HL-60/S4 treated with phorbol 12-myristate 13-acetate at 8.2 ng/mL for 4 days and 3 days (cell line): ENCODE results near the gene C11orf58.

Experiments
- in situ Hi-C: fragments of 300-500 bp; cut with MboI; formaldehyde crosslinking; loops from 2 replicates; pipeline ENCODE4 v1.15.0; 2022; ENCODE audit warnings: low sequenced_read_pairs

The C11orf58 gene

DNA sequence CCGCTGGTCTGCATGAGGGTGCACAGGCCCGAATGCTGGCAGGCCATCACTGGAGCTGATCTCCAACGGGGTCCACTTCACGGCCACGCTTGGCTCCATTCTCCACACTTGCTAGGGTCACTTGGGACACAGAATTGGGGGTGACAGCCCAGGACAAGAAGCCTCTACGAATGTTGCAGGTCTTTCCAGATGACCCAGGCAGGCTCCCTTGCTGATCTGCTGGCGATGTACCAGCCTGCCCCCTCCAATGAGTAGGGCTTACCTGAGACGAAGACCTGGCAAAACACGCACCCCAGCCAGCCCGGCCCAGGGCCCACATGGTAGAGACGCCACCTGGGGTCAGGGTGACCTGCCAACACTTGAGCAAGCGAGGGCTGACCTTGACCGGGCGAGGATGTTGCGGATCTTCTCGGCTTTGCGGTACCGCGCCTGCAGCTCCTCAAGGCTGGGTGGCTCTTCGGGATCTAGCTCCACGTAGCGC is 44.9 kb downstream of the C11orf58 start:
- in situ Hi-C loops = loop anchor here (25.0 kb wide), 1 partner anchor 279 kb away; no protein-coding TSS in a partner anchor

DNA sequence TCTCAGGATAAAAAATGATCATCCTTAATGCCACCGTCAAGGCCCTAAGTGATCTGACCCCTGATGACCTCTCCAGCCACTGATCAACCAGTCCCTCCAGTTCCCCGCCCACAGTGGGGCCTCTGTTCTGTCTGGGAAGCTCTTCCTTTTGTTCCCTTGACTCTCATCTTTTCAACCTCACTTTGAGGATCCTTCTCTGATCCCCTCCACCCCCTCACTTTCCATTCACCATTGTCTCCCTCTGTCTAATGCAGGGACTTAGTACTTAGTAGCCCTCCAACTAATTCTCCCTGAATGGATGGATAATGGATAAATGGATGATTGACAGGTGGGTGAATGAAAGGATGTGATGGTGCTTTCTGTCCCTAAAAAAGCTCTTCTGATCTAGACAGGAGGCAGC is 45.6 kb downstream of the C11orf58 start:
- in situ Hi-C loops = loop anchor here (25.0 kb wide), 1 partner anchor 278 kb away; no protein-coding TSS in a partner anchor

DNA sequence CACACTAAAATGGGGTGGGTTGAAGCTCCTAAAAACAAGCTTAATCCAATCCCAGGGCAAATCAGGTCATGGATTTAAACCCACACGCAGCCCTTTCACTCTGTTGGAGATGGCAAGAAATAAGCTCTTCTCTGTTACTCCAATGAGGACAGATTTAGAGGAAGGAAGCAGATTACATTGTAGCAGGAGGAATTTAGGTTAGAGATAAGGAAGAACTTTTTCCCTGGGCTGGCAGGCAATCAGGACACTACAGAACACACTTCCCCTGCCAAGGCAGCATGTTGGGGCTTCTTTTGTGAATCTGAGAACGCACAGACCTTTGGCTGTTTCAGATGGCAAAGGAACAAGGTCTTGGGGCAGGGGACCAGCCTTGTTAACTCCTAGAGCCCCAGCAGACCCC is 46.2 kb downstream of the C11orf58 start:
- in situ Hi-C loops = loop anchor here (25.0 kb wide), 1 partner anchor 278 kb away; no protein-coding TSS in a partner anchor

DNA sequence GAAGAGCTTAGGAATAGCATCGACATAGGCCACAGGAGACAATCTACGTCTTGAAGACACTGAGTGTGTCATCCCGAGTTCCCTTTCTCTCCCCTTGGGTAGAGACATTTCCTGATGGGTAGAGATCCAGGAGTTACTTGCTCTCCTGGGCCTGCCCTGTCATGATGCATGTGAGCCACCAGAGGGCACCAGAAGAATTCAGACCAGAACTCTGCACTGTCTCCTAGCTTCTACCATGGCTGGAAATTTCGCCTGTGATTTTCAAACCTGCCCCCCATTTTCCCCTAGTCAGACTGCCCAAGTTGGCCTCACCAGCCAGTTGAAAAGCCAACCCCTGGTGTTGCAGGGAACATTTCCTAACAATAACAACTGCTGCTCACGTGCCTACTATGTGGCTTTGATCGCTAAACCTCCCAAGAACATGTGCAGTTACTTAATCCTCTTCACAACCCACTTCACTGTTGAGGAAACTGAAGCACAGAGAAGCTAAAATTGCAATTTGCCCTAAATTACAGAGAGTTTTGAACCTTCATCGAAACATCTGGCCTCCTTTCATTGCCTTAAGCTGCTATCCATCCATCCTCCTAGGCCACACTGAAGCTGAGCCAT is 47.2 kb downstream of the C11orf58 start:
- in situ Hi-C loops = loop anchor here (25.0 kb wide), 1 partner anchor 277 kb away; no protein-coding TSS in a partner anchor

DNA sequence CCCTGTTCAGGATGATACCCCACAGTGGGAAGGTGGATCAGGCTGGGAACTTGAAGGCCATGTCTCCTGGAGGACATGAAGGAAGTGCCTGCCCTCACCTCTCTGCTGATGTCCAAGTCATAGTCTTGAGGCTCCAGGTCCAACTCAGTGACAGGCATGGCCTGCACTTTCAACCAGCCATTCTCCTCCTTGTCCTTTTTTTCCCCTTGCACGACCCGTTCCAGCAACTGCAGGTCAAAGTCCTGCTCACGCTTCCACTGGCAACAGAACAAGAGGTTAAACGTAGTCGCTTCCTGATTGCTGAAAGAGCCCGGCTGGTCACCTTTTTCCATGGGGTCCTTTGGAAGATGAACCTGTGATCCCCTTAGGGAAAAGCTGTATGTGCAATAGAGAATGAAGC is 47.7 kb downstream of the C11orf58 start:
- in situ Hi-C loops = loop anchor here (25.0 kb wide), 1 partner anchor 276 kb away; no protein-coding TSS in a partner anchor

DNA sequence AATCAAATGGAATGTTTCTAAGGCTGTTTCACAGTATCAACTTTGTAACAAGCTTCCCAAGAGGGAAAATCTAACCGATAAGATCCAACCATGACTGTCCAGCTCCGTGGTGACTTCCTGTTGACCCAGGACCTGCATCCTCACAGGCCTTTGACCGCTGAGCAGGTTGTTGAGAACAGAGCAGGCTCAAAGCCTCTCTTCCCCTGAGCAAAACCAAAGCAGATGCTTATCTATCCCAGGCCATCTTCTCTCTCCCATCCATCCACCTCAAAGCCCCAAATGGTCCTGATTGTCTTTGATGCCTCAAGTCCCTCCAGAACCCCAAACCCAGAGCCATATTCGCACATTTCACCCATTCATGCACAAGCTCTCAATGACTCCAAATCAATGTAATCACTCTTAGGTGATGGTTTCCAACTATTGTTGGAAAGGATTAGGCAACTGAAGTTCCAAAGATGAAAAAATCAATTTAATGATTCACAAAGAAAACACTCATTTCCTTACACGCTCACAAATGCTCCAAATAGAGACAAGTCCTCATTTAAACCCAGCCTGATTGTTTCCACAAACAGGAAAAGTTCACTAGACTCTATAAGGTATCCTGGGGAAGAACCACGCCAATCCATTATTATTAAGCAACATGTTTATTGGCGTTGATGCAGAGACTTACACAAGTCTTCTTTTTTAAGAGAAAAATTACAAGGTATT is 48.7 kb downstream of the C11orf58 start:
- in situ Hi-C loops = loop anchor here (25.0 kb wide), 1 partner anchor 275 kb away; no protein-coding TSS in a partner anchor

DNA sequence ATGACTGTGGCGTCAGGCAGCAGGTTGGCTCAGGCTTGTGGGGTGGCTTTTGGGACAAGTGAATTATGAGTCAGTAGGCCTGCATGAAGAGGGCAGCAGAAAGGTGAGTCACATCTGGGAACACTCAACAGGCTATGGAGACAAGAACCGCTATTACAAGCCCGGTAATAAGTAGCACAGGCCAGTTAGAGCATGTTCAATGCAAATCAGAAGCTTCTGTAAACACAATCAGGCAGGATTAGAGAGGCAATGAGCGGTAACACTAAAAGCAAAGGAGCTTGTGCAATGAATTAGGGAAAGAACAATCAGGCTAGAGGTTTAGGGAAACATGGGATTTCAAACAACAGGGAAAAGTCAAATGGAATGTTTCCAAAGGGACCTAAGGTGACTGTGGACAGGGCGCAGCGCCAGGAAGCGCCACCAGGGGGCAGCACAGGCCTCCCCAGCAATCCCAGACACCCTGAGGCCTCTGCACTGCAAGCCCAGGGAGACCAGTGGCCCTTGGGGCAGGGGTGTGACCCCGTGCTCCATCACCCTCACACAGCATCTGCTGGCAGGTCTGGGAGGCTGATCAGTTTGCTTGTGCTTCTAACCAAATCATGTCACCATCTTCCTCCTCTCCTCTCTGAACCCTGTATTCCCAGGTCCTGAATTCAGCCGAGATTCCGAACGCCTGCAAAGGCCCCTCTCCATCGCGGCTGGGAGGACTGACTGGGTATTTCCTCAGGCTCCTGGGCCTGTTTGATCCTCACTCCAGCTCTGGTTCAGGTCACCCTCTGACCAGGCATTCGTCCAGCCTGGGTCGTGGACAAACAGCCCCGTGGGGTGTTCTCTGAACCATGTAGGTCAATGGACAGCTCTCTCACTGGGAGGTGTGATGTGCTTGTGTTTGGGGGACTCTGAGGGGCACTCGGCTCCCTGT is 50.0 kb downstream of the C11orf58 start:
- in situ Hi-C loops = loop anchor here (25.0 kb wide), 1 partner anchor 274 kb away; no protein-coding TSS in a partner anchor

DNA sequence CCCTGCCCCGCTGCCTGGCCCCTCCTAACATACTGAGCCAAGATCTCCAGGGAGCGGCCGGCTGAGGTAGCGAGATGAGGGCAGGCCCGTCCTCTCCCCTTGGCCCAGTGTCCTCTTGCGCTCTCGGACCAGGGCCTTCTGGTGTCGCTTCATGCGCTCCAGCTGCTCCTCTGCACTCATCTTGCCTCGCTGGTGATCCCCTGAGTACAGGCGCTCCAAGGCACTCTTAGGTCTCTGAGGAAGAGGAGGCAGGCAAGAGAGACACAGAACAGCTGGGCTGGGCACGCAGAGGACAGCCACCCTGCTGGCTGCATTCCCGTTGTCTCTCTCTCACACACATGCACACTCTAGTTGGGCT is 50.6 kb downstream of the C11orf58 start:
- in situ Hi-C loops = loop anchor here (25.0 kb wide), 1 partner anchor 273 kb away; no protein-coding TSS in a partner anchor

DNA sequence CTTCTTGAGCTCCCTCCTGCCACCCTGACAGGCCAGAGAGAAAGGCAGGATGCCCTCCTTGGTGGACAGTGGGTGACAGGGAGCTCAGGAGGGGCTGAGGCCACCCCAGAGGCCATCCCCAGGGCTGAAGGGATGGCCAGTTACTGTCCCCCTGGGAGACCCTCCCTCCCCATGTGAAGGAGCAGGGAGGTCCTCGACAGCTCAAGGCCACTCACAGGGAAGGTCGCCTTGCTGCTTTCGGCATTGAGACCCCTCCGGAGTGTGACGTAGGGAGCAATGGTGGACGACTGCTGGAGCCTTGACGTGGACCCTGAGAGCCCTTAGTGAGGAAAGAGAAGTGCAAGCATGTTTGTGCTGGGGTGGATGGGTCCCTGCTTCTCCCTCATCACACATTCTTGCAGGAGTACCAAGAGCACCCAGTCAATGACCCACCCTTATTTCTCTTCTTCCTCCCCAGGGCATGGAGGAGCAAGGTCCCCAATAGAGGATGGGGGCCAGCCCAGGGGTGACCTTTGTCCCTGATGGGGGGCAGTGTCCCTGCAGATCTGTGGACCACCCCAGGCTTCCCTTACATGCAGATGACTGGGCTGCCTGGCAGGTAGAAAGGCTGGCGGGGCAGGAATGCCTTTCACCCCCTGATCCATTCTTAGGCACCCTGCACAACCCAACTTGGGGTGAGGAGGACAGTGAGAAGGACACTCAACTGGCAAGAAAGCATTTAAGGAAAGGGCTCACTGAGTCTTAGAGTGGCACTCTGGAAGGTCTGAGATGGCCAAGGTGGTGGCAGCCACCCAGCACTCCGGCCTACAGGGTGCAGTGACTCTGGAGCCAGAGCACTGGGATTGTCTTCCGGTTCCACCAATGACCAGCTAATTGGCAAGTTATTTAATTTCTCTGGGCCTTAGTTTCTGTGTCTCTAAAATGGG is 51.4 kb downstream of the C11orf58 start:
- in situ Hi-C loops = loop anchor here (25.0 kb wide), 1 partner anchor 272 kb away; no protein-coding TSS in a partner anchor

DNA sequence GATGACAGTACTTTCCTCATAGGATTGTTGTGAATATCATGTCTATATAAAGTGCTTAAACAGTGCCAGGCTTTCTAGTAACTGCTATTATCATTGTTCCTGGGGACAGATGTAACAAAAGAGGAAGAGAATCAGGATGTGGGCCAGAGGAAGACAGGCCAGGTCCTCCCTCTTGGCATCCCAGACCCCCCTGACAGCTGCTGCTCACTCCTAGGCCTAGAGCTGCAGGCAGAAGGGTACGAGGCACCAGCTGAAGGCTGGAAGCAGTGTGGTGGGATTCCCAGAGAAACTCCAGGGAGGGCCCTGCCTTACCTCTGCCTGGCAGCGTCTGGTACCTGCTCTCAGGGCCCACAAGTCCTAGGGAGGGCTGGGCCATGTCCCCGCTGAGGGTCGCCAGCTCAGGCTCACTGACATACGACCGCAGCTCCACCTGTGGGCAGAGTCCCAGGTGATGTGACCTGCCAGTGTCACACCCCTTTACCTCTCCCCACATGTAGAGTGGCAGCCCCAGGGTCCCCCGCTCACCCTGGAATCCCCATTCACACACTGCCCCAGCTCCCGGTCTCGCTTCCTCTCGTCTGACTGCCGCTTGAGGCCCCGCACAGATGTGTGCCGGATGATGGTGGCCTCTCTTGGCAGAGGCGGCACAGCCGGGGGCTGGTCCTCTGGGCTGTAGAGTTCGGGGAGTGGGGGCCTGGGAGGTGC is 52.2 kb downstream of the C11orf58 start:
- in situ Hi-C loops = loop anchor here (25.0 kb wide), 1 partner anchor 272 kb away; no protein-coding TSS in a partner anchor

DNA sequence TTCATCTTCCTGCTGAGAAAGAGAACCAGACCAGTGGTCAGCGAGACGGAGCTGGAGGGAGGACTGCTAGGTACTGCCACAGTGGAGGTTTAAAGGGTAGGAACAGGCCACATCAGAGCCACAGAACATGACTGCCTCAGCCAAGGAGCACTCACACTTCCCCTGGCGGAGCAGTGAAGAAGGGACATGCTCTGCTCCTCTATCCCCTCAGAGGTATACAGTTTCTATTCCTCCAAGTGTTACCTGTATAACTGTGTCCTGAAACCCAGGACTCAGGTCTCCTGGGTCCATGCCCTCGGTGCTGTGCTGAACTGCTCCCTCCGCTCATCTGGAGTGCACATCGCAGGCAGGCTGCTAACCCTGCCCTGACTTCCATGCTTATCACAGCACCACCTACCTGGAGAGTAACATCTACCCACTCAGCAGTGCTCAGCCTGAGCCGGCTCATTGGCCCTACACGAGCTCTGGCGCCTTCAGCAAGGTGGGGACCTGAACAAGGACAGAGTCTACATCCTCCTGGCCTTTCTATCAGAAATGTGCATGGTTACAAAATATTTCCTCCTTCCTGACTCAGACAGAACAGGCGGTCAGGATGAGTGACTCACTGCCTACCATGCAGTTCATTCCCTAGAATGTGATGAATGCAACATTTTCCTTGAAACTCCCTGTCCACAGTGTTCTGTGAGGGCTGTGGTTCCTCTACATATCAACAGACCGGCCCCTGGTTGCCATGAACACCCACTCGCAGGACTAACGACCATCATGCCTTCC is 52.9 kb downstream of the C11orf58 start:
- in situ Hi-C loops = loop anchor here (25.0 kb wide), 1 partner anchor 271 kb away; no protein-coding TSS in a partner anchor

DNA sequence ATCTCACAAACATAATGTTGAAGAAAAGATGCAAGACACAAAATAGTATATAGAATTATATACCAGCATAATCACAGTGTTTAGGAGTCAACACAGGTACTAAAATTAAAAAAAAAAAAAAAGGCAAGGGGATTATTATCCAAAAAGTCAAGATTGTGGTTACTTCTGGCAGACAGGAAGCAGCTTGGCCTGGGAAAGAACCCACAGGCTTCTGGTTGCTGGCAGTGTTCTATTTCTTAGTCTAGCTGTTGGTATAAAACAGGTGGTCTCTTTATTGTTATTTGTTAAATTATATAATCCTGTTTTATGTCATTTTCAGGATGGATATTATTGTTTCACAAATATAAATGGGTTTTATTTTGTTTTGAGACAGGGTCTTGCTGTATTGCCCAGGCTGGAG is 54.0 kb downstream of the C11orf58 start:
- in situ Hi-C loops = loop anchor here (25.0 kb wide), 1 partner anchor 270 kb away; no protein-coding TSS in a partner anchor

DNA sequence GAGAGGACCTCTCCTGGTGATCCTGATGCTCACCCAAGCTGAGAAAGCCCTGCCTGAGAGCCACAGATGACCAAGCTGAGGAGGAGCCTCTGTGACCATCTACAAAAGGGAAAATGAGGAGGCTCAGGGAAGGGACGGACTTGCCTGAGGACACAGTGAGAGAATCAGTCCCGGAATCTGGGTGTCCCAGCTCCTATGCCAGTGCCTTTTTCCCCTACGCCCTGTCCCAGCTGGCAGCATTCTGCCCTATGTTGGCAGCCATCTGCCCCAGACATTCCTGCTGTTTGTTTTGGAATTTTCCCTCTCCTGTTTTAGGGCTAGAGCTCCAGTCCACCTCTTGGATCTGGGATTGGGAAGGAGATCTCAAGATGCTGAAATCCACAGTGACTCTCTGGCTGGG is 54.6 kb downstream of the C11orf58 start:
- in situ Hi-C loops = loop anchor here (25.0 kb wide), 1 partner anchor 269 kb away; no protein-coding TSS in a partner anchor

DNA sequence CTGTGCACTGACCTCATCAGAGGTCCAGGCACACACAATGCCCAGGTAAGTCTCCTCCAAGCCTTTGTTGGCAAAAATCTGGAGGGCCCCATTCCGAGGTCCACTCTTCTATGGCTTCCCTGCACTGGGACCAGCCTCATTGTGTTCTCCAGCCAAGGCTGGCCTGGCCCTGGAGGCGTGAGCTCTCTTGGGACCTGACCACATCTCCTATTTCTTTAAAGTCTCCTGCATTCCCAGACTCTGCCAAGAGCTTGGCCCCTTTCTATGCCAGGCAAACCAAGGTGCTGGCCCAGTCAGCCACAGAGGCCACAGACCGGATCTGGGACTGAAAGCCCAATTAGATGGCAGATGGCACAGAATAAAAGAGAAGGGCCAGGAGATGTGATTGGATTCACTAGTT is 55.1 kb downstream of the C11orf58 start:
- in situ Hi-C loops = loop anchor here (25.0 kb wide), 1 partner anchor 269 kb away; no protein-coding TSS in a partner anchor

DNA sequence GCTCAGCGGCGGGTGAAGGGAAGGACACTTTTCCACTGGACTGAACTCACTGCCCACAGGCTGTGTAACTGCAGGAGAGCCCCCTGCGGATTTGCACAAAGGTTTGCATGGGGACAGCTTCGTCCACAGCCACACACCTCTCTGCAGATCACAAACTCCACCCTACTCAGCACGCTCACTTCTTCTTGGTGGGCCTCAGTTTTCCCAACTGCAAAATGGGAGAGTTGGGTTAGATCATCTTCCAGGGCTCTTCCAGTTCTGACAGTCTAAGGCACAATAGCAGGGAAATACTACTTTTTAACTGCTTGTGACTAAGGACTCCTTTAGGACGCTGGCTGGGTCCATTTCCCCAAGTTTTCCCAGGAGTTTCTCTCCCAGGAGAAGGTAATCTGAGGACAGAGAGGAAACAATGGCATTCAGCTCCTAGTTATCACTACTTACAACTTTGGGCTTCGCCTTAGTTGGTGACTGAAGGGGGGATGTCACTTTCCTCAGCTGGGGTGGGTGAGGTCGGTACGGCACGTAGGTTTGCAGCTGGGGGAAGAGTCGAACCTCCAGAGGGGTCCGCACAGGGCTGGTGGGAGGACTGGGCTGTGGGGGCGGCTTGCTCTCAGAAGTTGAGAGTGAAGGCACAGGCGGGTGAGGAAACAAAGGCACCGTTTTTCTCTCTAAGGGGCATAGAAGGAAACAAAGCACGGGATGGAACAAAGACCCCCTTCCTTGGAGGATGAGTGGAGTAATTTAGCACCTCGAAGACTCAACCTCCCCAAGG is 55.8 kb downstream of the C11orf58 start:
- in situ Hi-C loops = loop anchor here (25.0 kb wide), 1 partner anchor 268 kb away; no protein-coding TSS in a partner anchor

DNA sequence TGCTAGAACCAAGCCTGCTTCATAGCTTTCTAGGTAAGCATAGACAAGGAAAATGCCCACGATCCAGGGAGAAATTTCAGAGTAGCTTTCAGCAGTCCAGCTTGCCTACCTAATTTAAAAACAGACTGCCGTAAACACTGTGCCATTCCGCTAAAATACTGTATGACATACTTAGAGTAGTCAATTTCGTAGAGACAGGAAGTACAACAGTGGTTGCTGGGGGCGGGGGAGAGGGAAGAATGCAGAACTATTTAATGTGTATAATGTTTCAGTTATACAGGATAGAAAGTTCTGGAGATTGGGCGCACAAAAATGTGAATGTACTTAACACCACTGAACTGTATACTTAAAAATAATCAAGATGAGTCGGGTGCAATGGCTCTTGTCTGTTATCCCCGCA is 56.7 kb downstream of the C11orf58 start:
- in situ Hi-C loops = loop anchor here (25.0 kb wide), 1 partner anchor 267 kb away; no protein-coding TSS in a partner anchor

DNA sequence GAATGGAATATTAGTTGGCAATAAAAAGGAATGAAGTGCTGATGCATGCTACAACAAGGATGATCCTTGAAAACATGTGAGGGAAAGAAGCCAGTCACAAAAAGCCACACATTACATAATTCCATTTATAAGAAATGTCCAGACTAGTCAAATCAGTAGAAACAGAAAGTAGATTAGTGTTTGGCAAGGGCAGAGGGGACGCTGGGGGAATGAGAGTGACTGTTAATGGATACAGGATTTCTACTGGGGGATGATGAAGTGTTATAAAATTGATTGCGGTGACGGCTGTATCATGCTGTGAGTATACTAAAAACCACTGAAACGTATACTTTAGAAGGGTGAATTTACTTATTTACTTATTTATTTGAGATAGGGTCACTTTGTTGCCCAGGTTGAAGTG is 57.9 kb downstream of the C11orf58 start:
- in situ Hi-C loops = loop anchor here (25.0 kb wide), 1 partner anchor 266 kb away; no protein-coding TSS in a partner anchor
